ENCODE measurements around the gene SORCS2. TPM values are rescaled to one million over a fixed set of nuclear protein-coding genes. Genes with fewer than 3 reads are reported as not detected.

SORCS2 gene
- total RNA-seq, 4 donors from 2014 or later, result 0.48 to 1.8 (median 0.68) TPM; not detected in 1

DNA sequence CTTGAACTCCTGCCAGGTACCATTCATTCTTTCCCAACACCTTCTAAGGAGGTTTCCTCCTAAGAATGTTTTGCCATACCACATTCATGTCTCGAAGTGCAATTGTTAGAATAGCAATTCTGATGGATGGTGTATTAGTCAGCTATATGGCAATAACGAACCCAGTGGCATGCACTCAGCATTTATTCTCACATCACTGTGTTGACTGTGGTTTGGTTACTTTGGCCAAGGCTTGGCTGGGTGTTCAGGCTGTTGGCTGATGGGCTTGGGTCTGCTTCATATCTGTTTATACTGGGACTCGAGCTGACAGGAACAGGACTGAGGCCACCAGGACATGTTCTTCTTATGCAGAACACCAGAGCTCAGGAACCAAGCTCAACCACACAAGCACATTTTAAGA is 210.7 kb downstream of the SORCS2 start:
- Histone ChIP-seq H3K27me3 (no peaks in the 10 kb centered on the region), H3K4me3 (no peak overlapping the region), H3K36me3 (no peaks in the 10 kb centered on the region), H3K4me1 (peaks cover 0 to 2% (median 0%) of the 10 kb centered on the region in 4 donors), H3K27ac (peak overlapping the region in 1 of 4 donors; percentile 18), H3K9me3 (peaks cover 0 to 2% of the 10 kb centered on the region in 2 donors)
- WGBS, 2 donors (ENCODE audit: low coverage in 1 of 2), result 30 to 33% methylated on average over 1 to 3 of the region's 3 CpGs
- TF ChIP-seq POLR2A (IDR thresholded peaks at IDR 0.05) (no peak), POLR2AphosphoS5 (IDR thresholded peaks at IDR 0.05) (peak in 1 of 3 donors; percentile 57)
- in situ Hi-C loops (cut with MboI; ENCODE audit: low pct_ligation_motif_present in 1 of 4, low pct_unique_long_range_greater_than_20kb in 1 of 4, low sequenced_read_pairs in 3 of 4), result no loop called here
- DNase-seq, result no peak
- intact Hi-C loops (cut with DNase I; ENCODE audit: low total_unique reads), result no loop called here

DNA sequence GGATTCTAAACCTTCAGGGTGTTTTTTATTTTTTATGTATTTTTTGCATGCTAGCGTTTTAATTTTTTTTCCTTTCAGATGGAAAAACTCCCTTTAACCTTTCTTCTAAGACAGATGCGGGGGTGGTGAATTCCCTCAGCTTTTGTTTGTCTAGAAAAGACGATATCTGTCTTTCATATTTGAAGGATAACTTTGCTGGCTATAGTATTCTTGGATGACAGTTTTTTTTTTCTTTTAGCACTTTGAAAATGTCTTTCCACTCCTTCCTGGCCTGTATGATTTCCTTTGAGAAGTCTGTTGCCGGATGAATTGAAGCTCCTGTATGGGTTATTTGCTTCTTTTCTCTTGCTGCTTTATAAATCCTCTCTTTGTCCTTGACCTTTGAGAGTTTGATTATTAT is 215.8 kb downstream of the SORCS2 start:
- Histone ChIP-seq H3K4me1 (peaks cover 0 to 4% (median 2%) of the 10 kb centered on the region in 4 donors), H3K27ac (no peak overlapping the region), H3K9me3 (peaks cover 0 to 12% of the 10 kb centered on the region in 2 donors), H3K36me3 (no peaks in the 10 kb centered on the region), H3K4me3 (no peak overlapping the region), H3K27me3 (no peaks in the 10 kb centered on the region)
- intact Hi-C loops (cut with DNase I; ENCODE audit: low total_unique reads) (no loop called here), in situ Hi-C loops (cut with MboI; ENCODE audit: low pct_ligation_motif_present in 1 of 4, low pct_unique_long_range_greater_than_20kb in 1 of 4, low sequenced_read_pairs in 3 of 4) (no loop called here)
- TF ChIP-seq POLR2AphosphoS5 (IDR thresholded peaks at IDR 0.05) (no peak), EP300 (IDR thresholded peaks at IDR 0.05; ENCODE audit: low read depth) (no peak), POLR2A (IDR thresholded peaks at IDR 0.05) (no peak)
- TF ChIP-seq, protein P1, sequence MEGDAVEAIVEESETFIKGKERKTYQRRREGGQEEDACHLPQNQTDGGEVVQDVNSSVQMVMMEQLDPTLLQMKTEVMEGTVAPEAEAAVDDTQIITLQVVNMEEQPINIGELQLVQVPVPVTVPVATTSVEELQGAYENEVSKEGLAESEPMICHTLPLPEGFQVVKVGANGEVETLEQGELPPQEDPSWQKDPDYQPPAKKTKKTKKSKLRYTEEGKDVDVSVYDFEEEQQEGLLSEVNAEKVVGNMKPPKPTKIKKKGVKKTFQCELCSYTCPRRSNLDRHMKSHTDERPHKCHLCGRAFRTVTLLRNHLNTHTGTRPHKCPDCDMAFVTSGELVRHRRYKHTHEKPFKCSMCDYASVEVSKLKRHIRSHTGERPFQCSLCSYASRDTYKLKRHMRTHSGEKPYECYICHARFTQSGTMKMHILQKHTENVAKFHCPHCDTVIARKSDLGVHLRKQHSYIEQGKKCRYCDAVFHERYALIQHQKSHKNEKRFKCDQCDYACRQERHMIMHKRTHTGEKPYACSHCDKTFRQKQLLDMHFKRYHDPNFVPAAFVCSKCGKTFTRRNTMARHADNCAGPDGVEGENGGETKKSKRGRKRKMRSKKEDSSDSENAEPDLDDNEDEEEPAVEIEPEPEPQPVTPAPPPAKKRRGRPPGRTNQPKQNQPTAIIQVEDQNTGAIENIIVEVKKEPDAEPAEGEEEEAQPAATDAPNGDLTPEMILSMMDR (IDR thresholded peaks at IDR 0.05), result no peak
- DNase-seq, result no peak
- 86 to 93% methylated on average over 4 of the region's 4 CpGs for WGBS, 2 donors (ENCODE audit: low coverage in 1 of 2)

DNA sequence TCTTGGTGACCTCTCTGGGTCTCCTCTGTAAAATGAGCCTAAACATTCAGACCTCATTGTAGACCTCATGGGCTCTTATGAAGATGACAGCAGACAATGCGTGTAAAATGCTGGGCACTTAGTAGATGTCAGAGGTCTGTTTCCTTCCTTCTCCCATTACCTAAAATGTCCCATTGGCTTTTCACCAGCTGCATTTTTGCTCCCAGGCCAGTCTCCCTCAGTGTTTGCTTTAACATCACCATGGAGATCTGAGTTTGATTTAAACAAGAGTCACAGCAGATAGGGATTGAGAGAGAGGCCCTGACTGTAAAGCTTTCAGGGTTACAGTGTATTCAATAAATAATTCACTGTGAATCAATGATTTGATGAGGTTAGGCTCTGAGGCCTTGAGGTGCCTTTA is 218.1 kb downstream of the SORCS2 start:
- Histone ChIP-seq H3K36me3 (no peaks in the 10 kb centered on the region), H3K4me1 (peaks cover 0 to 4% (median 2%) of the 10 kb centered on the region in 4 donors), H3K4me3 (no peak overlapping the region), H3K27ac (peak overlapping the region in 2 of 4 donors; percentile 47 to 49), H3K27me3 (no peaks in the 10 kb centered on the region), H3K9me3 (peaks cover 0 to 12% of the 10 kb centered on the region in 2 donors)
- intact Hi-C loops (cut with DNase I; ENCODE audit: low total_unique reads) (loop anchor here (1.0 kb wide), 1 partner anchor 33 kb away; no protein-coding TSS in a partner anchor), in situ Hi-C loops (cut with MboI; ENCODE audit: low pct_ligation_motif_present in 1 of 4, low pct_unique_long_range_greater_than_20kb in 1 of 4, low sequenced_read_pairs in 3 of 4) (no loop called here)
- no peak for TF ChIP-seq POLR2AphosphoS5 (IDR thresholded peaks at IDR 0.05)
- TF ChIP-seq POLR2A (IDR thresholded peaks at IDR 0.05), result no peak
- TF ChIP-seq EP300 (IDR thresholded peaks at IDR 0.05; ENCODE audit: low read depth), result no peak
- TF ChIP-seq, protein P1 (IDR thresholded peaks at IDR 0.05), result no peak
- WGBS, 2 donors (ENCODE audit: low coverage in 1 of 2), result 42 to 44% methylated on average over 1 of the region's 1 CpG
- peak; percentile 4 for DNase-seq

DNA sequence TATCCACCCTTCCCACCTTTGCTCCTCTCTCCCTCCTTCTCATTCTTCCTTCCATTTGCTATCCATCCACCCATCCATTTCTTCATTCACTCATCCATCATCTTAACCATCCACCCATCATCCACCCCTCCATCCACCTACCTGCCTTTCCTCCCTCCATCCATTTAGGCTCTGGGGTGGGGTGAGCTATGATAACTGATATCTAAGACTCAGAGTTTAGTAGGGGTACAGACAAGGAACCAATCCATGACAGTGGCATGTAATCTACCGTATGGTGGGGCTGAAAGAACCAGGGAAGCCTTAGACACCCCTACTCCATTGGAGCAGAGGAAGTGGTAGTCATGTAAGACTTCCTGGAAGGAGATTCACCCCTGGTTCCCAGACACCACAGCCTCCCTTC is 219.2 kb downstream of the SORCS2 start:
- DNase-seq, result no peak
- Histone ChIP-seq H3K27ac (no peak overlapping the region), H3K4me3 (no peak overlapping the region), H3K36me3 (no peaks in the 10 kb centered on the region), H3K9me3 (peaks cover 0 to 12% of the 10 kb centered on the region in 2 donors), H3K4me1 (peaks cover 0 to 4% (median 2%) of the 10 kb centered on the region in 4 donors), H3K27me3 (no peaks in the 10 kb centered on the region)
- WGBS, 2 donors (ENCODE audit: low coverage in 1 of 2), result 71% methylated on average over 1 of the region's 1 CpG; no CpG with 5 or more reads in 1 of the 2 donors
- intact Hi-C loops (cut with DNase I; ENCODE audit: low total_unique reads) (no loop called here), in situ Hi-C loops (cut with MboI; ENCODE audit: low pct_ligation_motif_present in 1 of 4, low pct_unique_long_range_greater_than_20kb in 1 of 4, low sequenced_read_pairs in 3 of 4) (no loop called here)
- TF ChIP-seq POLR2AphosphoS5 (IDR thresholded peaks at IDR 0.05), result no peak
- TF ChIP-seq POLR2A (IDR thresholded peaks at IDR 0.05), result no peak
- TF ChIP-seq EP300 (IDR thresholded peaks at IDR 0.05; ENCODE audit: low read depth), result no peak
- TF ChIP-seq, protein P1 (IDR thresholded peaks at IDR 0.05), result no peak
